AG08395 (cell line): ENCODE data around the gene DGCR6L.
"Not testable (repeated sequence)": the region's sequence is repeated elsewhere in the genome, so short reads cannot be mapped to it uniquely, and the experiment has no call there.

ENCODE experiments used
- DNase-seq: peaks from one replicate; pipeline ENCODE4 v3.0.0; 2012; ENCODE audit warnings: mixed read lengths, low spot score

Gene DGCR6L

GRCh38 chr22:20275836-20276235 lies 44.0 kb downstream of the DGCR6L start:
- DNase-seq, result no peak

DNA sequence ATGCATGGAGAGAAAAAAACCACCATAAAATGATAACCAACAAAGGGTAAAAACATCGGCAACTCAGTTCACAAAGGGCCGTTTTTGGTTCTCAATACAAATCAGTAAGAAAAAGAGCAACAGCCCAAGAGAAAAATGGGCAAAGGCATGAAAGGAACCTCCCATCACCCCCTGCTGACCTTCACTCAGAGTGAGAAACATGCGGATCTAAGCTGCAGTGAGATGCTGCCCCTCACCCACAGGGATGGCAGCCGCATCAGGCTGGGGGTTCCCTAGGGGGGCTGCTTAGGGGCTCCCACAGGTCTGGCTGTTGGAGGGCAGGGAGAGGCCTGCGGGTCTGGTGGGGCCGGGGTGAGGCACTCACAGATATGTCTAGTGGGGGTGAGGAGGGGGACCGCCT lies 44.5 kb downstream of the DGCR6L start:
- DNase-seq, result not testable (repeated sequence)

GRCh38 chr22:20274374-20274773 lies 45.5 kb downstream of the DGCR6L start:
- not testable (repeated sequence) for DNase-seq

DNA sequence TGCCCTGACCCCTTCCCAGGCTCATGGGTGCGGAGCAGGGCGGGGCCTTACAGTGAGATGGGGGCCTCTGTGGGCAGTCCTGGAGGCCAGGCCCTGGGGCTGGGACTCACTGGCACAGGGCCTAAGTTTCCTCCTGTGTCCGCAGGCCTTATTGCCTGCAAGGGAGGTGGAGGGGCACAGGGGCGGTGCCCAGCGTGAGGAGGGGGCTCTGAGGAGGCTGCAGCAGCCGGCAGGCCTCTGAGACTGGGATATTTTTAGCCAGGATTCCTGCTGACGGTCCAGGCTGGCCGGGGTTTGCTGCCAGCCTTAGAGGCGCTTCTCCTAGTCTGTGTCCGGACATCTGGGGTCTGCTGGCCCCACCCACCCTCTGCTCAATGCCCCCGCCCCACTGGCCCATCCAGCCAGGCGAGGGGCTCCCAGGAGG lies 46.1 kb downstream of the DGCR6L start:
- no peak for DNase-seq

- no peak for DNase-seq
These were observed 47.2 kb downstream of the DGCR6L start for GRCh38 chr22:20272700-20273099.

GRCh38 chr22:20272174-20272573 lies 47.7 kb downstream of the DGCR6L start:
- DNase-seq, result no peak

GRCh38 chr22:20271114-20271994 lies 48.5 kb downstream of the DGCR6L start:
- DNase-seq, result no peak

DNA sequence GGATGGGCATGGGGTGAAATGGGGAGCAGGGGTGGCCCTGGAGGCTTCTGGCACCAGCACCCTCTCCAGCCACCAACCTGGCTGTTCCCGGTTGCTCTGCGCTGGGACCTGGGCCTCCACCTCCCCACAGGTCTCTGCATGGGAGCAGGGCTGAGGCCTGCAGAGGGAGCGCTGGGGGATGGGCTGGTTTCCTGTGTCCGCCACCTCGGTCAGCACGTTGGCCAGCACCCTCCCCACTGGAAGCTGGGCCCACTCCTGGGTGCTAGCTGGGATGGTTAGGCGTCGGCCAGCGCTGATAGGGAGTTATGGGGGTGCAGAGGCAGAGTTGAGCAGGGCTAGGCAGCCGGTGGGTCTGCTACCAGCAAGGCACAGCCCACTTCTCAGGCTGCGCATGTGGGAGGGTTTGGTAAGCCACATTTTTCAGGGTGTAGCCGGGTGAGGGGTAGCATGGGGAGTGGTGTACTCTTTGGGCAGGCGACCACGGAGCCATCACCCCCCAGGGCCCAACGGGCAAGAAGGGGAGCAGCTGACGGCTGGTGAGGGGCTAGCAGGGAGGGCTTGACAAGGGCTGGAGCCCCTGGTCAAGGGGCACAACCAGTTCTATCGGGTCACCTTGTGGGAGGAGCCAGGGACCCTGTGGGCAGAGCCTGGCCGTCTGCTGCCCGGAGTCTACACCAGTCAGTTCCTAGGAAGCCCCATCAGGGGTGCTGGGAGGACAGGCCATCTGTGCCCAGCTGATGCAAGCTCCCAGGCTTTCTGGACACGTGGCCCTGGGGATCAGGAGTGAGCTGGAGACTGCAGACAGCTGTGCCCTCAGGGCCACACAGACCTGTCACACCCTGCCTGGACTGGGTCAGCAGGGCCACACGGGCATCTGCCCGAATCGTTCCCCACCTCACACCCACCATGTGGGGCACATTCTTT lies 49.4 kb downstream of the DGCR6L start:
- DNase-seq, result not testable (repeated sequence)

- DNase-seq, result not testable (repeated sequence)
These were observed 50.2 kb downstream of the DGCR6L start for GRCh38 chr22:20269673-20270072.

GRCh38 chr22:20269201-20269600 lies 50.7 kb downstream of the DGCR6L start:
- DNase-seq, result not testable (repeated sequence)

DNA sequence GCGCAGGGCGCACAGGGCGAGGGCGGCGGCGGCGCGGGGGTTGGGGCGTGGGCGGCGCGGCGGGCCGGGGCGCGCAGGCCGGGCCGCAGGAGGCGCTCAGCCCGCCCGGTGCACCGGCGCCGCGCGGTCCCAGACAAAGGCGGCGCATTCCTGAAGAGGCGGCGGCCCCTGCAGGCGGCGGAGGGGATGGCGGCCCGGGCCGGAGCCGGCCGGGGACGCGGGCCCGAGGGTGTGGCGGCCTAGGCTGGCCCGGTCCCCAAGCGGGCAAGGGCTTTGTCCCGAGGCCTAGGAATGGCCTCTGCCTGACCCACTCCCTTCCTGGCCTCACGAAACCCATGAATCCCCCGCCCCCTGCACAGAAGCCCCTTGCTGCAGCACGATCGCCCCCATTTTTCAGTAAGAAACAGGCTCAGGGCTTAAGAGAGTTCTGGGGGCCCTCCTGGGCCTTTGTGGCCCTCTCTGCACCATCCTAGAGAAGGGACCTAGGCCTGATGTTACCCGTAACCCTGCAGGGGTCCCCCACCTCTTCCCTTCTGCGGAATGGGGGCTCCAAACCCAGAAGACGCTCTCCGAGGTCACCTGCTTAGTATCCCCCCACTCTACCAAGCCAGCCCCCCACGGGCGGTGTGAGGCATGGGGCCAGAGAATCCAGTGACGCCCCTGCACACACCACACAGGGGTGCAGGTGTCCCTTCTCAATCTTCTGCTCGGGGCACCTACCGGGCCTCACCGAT lies 51.4 kb downstream of the DGCR6L start, which contains the start of gene RTN4R:
TSS of gene RTN4R (minus strand) at position 40 of the 734 bp plus-strand sequence. CDS start 226 bp downstream, outside the sequence.
- DNase-seq, result peak; percentile 65

GRCh38 chr22:20267441-20268278 lies 52.2 kb downstream of the DGCR6L start:
- DNase-seq, result no peak

DNA sequence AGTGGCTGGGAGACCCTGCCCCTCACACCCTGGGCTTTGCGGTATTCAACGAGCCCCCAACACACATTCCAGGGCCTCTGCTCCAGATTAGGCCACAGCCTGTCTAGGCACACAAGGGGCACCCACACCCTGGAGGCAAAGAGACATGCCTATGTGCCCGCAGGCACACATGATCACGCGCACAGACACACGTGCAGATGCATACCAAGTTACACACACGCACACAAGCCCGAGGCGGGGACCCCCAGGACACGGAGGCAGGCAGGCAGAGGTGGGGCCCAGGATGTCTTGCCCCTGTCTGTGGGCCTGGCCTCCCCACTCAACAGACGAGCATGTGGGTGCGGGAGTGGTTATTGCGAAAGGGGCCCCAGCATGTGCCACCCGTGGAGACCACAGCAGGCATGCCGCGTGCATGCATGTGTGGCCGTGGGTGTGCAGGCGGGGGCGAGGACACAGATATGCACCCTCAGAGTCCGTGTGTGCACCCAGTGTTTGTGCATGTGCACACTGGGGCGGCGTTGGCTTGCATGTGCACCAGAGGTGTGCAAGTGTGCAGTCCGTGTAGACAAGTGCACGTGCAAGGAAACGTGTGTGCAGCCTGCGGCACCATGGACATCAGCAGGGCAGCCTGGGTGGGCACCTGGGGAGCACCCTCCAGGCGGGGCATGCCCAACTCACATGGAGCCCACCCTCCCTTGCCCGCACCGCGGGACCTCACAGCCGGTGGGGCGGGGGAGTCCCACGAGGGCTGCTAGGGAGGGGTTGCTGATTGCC lies 53.0 kb downstream of the DGCR6L start:
- DNase-seq, result not testable (repeated sequence)

- not testable (repeated sequence) for DNase-seq
These were observed 53.8 kb downstream of the DGCR6L start for GRCh38 chr22:20265772-20266666.

- DNase-seq, result no peak
These were observed 55.0 kb downstream of the DGCR6L start for GRCh38 chr22:20264614-20265452.
